ENCODE data around the gene BOD1. TPM values are rescaled to one million over a fixed set of nuclear protein-coding genes. Genes with fewer than 3 reads are reported as not detected.

BOD1 gene
- total and polyA plus RNA-seq, 9 of the 15 experiments (the other 6 are each of a cell fraction or from before 2014, with no cell fraction given), result 10.1 to 31.6 (median 22.6) TPM

DNA sequence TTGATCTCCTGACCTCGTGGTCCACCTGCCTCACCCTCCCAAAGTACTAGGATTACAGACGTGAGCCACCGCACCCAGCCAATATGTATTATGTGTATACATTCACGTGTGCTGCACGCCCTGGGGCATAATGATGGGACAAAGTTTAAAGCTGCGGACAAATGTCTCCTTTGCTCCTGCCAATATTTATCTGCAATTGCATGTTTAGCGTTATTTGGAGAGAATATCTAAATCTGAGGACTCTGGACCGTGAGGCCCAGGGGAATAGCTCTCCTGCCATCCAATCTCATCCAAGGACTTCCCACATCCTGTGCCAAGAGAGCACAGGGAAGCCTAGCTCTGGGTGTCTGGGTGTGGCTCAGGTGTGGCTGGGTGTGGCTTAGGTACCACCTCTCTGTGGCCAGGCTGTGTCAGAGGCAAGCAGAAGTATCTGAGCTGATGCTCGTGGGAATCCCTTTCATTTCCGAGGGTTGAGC lies 6.9 kb upstream of the BOD1 start (continued):
- TF ChIP-seq ZNF699 (CRISPR knock-in tag; IDR thresholded peaks at IDR 0.05; ENCODE audit: insufficient replicate concordance) (no peak), RUNX1 (IDR thresholded peaks at IDR 0.05; ENCODE audit: low read depth) (no peak), ZNF766 (CRISPR knock-in tag; conservative IDR thresholded peaks at IDR 0.05) (no peak)
- TF ChIP-seq, protein P1, sequence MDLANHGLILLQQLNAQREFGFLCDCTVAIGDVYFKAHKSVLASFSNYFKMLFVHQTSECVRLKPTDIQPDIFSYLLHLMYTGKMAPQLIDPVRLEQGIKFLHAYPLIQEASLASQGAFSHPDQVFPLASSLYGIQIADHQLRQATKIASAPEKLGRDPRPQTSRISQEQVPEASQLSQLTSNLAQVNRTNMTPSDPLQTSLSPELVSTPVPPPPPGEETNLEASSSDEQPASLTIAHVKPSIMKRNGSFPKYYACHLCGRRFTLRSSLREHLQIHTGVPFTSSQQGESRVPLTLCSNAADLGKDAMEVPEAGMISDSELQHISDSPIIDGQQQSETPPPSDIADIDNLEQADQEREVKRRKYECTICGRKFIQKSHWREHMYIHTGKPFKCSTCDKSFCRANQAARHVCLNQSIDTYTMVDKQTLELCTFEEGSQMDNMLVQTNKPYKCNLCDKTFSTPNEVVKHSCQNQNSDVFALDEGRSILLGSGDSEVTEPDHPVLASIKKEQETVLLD (IDR thresholded peaks at IDR 0.05), result no peak

DNA sequence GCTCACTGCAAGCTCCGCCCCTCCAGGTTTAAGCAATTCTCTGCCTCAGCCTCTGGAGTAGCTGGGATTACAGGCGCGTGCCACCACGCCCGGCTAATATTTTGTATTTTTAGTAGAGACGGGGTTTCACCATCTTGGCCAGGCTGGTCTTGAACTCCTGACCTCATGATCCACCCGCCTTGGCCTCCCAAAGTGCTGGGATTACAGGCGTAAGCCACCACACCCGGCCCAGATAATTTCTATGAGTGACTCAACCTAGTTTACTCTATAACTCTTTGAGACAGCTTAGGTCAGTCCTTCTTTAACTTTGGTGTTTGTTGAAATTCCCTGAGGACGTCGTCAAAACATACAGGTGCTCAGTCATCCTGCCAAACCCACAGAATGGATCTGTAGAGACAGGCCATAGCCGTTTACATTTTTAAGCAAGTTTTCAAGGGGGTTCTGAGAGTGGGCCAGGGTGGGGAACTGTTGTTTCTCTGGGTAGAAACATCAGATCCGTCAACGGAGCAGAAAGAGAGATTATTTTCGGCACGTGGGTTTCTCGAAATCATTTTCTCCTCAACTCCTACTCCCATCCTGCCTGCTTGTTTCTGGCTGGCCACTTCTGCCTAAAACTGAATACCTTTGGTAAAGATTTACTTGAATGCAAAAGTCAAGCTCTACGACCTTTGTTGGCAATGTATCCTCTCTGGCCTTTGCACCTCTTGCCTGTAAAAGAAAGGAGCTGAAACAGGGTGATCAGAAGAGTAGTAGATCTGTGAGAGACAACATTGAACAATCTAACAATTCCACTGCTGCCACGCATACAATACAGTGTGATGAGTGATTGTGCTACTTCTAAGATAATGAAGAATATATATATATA lies 6.0 kb upstream of the BOD1 start:
- no TSS peak for BruUV-seq (replicated peaks)
- no peak for DNase-seq (ENCODE audit: extremely low read depth in 1 of 4, low spot score in 3 of 4)
- 66% methylated on average over 14 of the region's 19 CpGs for WGBS (ENCODE audit: insufficient coverage, low coverage, missing lambda C conversion rate)
- ChIA-PET POLR2A (no interaction called here), CTCF (ENCODE audit: low intra/inter-chr PET ratio) (no interaction called here)
- Histone ChIP-seq H3K36me3 (ENCODE audit: control insufficient read depth, insufficient read depth, low read length) (no peaks in the 10 kb centered on the region), H3K79me2 (ENCODE audit: control insufficient read depth, insufficient read depth, low read length) (no peaks in the 10 kb centered on the region), H3K9me1 (ENCODE audit: control insufficient read depth, insufficient read depth, low read length) (no peaks in the 10 kb centered on the region), H2AFZ (ENCODE audit: low read depth, low read length) (no peak overlapping the region), H3K27me3 (ENCODE audit: control insufficient read depth in 2 of 2, insufficient read depth in 2 of 2, low read length in 2 of 2) (no peaks in the 10 kb centered on the region), H3K4me2 (ENCODE audit: insufficient read depth, low read length) (no peak overlapping the region), H3K4me1 (replicated peaks in 1 of 2; ENCODE audit: control insufficient read depth in 2 of 2, insufficient read depth in 2 of 2, low read length in 2 of 2) (peaks cover 0 to 11% of the 10 kb centered on the region in 2 experiments; a peak in 4 of 5 replicates), H3K4me3 (no peak overlapping the region), H3K9ac (ENCODE audit: insufficient read depth in 1 of 2, low read depth in 2 of 2, low read length in 2 of 2) (no peak overlapping the region), H3K27ac (ENCODE audit: extremely low read depth, low read depth, low read length) (no peak overlapping the region), H3K9me3 (replicated peaks; ENCODE audit: control insufficient read depth, insufficient read depth, low read depth, low read length) (no peaks in the 10 kb centered on the region), H4K20me1 (replicated peaks; ENCODE audit: control insufficient read depth, insufficient read depth, low read length) (no peaks in the 10 kb centered on the region)
- intact Hi-C loops (cut with micrococcal nuclease) (loop anchor here (10.0 kb wide), 1 partner anchor 142 kb away; no protein-coding TSS in a partner anchor), in situ Hi-C loops (cut with MboI) (no loop called here)
- no peak for TF ChIP-seq RBM17 (IDR thresholded peaks at IDR 0.05; ENCODE audit: borderline replicate concordance, low read depth, low read length)
- peak; percentile 2 for TF ChIP-seq MEIS2 (IDR thresholded peaks at IDR 0.05; ENCODE audit: partially characterized antibody)
- TF ChIP-seq NR4A1 (CRISPR knock-in tag; IDR thresholded peaks at IDR 0.05), result no peak
- TF ChIP-seq NR4A1 (tag; IDR thresholded peaks at IDR 0.05), result no peak
- TF ChIP-seq, protein P2, sequence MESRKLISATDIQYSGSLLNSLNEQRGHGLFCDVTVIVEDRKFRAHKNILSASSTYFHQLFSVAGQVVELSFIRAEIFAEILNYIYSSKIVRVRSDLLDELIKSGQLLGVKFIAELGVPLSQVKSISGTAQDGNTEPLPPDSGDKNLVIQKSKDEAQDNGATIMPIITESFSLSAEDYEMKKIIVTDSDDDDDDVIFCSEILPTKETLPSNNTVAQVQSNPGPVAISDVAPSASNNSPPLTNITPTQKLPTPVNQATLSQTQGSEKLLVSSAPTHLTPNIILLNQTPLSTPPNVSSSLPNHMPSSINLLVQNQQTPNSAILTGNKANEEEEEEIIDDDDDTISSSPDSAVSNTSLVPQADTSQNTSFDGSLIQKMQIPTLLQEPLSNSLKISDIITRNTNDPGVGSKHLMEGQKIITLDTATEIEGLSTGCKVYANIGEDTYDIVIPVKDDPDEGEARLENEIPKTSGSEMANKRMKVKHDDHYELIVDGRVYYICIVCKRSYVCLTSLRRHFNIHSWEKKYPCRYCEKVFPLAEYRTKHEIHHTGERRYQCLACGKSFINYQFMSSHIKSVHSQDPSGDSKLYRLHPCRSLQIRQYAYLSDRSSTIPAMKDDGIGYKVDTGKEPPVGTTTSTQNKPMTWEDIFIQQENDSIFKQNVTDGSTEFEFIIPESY (CRISPR knock-in tag; IDR thresholded peaks at IDR 0.05), result 0 out of 2 replicates have a peak, but pooled peaks have one; percentile 27
- no peak for TF ChIP-seq POLR3A (IDR thresholded peaks at IDR 0.05; ENCODE audit: borderline replicate concordance, extremely low read depth, insufficient read depth, insufficient read length)
- no peak for FAIRE-seq
- ATAC-seq, result no peak

Measured in K562 (cell line).